Mesothelial cell of epicardium (in vitro differentiated cells): ENCODE results near the gene WHRN. TPM values are rescaled to one million over a fixed set of nuclear protein-coding genes. Genes with fewer than 3 reads are reported as not detected.

Source experiments
- DNase-seq, 2 experiments: peaks; one replicate each; pipeline ENCODE4 v3.0.0; 2021; ENCODE audit warnings: low spot score in 2 of 2; ENCODE audit not compliant: unreplicated experiment in 2 of 2
- H3K27ac Mint-ChIP-seq: 2 replicates; pipeline ENCODE4 v1.8.0; 2021; ENCODE audit warnings: mixed read lengths
- H3K27me3 Mint-ChIP-seq: 2 replicates; pipeline ENCODE4 v1.8.0; 2021; ENCODE audit warnings: low read depth, mixed read lengths
- H3K36me3 Mint-ChIP-seq: 2 replicates; pipeline ENCODE4 v1.8.0; 2021; ENCODE audit warnings: mixed read lengths
- H3K4me1 Mint-ChIP-seq: 2 replicates; pipeline ENCODE4 v1.8.0; 2021; ENCODE audit warnings: mixed read lengths
- H3K4me3 Mint-ChIP-seq: 2 replicates; pipeline ENCODE4 v1.8.0; 2021; ENCODE audit warnings: mild to moderate bottlenecking, moderate library complexity, mixed read lengths
- H3K9me3 Mint-ChIP-seq: 2 replicates; pipeline ENCODE4 v1.8.0; 2021; ENCODE audit warnings: mixed read lengths
- total RNA-seq: library from RNA; stranded (reverse); gene quantifications from 3 replicates; pipeline ENCODE4 v1.2.1, GENCODE V29; 2021
- TF ChIP-seq, protein P1 (sequence below): fragments of 200-600 bp; sonication (generic); IDR thresholded peaks from one replicate; pipeline ENCODE4 v1.5.0; 2021; ENCODE audit warnings: antibody characterized with exemption; ENCODE audit not compliant: unreplicated experiment

The WHRN gene
- total RNA-seq, 1 donor from 2014 or later, result 25.5 TPM

DNA sequence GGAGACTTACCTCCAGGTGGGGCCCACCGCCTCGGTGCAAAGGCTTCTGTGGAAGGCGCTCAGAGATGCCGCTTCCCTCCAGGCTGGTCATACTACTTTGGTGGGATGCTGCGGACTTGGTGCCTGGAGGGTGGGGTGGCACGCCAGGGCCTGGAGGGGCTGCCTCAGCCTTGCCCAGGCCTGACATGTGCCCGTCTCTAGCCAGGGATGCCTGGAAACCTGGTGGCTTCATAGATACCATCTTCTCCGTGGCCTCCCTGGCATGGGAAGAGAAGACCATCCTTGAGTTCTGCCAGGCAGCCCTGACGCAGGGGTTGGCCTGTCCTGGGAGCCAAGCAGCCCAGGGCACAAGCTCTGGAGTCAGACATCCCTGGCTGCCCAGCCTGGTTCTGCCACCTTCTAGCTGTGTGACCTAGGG is 147.4 kb downstream of the WHRN start:
- H3K27me3 Mint-ChIP-seq, result no peaks in the 10 kb centered on the region
- no peak for DNase-seq
- H3K4me3 Mint-ChIP-seq, result no peak overlapping the region
- H3K4me1 Mint-ChIP-seq, result no peaks in the 10 kb centered on the region
- TF ChIP-seq, protein P1, sequence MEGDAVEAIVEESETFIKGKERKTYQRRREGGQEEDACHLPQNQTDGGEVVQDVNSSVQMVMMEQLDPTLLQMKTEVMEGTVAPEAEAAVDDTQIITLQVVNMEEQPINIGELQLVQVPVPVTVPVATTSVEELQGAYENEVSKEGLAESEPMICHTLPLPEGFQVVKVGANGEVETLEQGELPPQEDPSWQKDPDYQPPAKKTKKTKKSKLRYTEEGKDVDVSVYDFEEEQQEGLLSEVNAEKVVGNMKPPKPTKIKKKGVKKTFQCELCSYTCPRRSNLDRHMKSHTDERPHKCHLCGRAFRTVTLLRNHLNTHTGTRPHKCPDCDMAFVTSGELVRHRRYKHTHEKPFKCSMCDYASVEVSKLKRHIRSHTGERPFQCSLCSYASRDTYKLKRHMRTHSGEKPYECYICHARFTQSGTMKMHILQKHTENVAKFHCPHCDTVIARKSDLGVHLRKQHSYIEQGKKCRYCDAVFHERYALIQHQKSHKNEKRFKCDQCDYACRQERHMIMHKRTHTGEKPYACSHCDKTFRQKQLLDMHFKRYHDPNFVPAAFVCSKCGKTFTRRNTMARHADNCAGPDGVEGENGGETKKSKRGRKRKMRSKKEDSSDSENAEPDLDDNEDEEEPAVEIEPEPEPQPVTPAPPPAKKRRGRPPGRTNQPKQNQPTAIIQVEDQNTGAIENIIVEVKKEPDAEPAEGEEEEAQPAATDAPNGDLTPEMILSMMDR, result no peak
- no peaks in the 10 kb centered on the region for H3K9me3 Mint-ChIP-seq
- no peak overlapping the region for H3K27ac Mint-ChIP-seq
- H3K36me3 Mint-ChIP-seq, result peaks cover 30% of the 10 kb centered on the region

- no peaks in the 10 kb centered on the region for H3K9me3 Mint-ChIP-seq
- H3K4me1 Mint-ChIP-seq, result no peaks in the 10 kb centered on the region
- no peak for DNase-seq
- TF ChIP-seq, protein P1, result no peak
- H3K4me3 Mint-ChIP-seq, result no peak overlapping the region
- no peaks in the 10 kb centered on the region for H3K27me3 Mint-ChIP-seq
- H3K27ac Mint-ChIP-seq, result no peak overlapping the region
- H3K36me3 Mint-ChIP-seq, result peaks cover 32% of the 10 kb centered on the region
Observed at GRCh38 chr9:114357360-114357759, 147.9 kb downstream of the WHRN start.

GRCh38 chr9:114356792-114357191 is 148.5 kb downstream of the WHRN start:
- TF ChIP-seq, protein P1, result no peak
- no peaks in the 10 kb centered on the region for H3K27me3 Mint-ChIP-seq
- peaks cover 30% of the 10 kb centered on the region for H3K36me3 Mint-ChIP-seq
- no peak overlapping the region for H3K4me3 Mint-ChIP-seq
- H3K4me1 Mint-ChIP-seq, result no peaks in the 10 kb centered on the region
- H3K27ac Mint-ChIP-seq, result no peak overlapping the region
- DNase-seq, result no peak
- H3K9me3 Mint-ChIP-seq, result no peaks in the 10 kb centered on the region

DNA sequence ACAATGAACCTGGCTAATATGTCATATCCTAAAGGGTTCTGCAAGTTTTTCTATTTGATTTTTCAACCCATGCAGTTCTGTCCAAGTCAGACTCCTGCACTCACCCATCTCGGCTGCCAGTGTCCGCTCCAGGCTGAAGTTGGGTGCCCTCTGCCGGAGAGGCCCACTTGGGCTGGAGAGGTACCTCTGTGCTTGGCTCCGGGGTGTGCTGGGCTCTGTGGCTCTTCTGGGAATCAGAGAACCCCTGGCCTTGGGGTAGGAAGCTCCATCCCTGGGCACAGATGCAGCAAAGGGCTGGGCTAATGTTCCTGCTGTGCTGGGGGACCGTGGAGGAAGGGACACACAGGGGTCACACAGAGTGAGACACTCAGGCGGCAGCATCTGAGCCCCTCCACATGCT is 149.5 kb downstream of the WHRN start:
- H3K36me3 Mint-ChIP-seq, result peaks cover 23% of the 10 kb centered on the region
- TF ChIP-seq, protein P1, result no peak
- H3K4me1 Mint-ChIP-seq, result no peaks in the 10 kb centered on the region
- H3K4me3 Mint-ChIP-seq, result no peak overlapping the region
- no peaks in the 10 kb centered on the region for H3K9me3 Mint-ChIP-seq
- H3K27ac Mint-ChIP-seq, result no peak overlapping the region
- DNase-seq, result no peak
- no peaks in the 10 kb centered on the region for H3K27me3 Mint-ChIP-seq

Other genes starting within 250 kb of the WHRN start
- gene ORM1, start 182.4 kb downstream of the WHRN start, total RNA-seq, result not detected in 3 replicates
- not detected in 3 replicates for gene ORM2, start 175.6 kb downstream of the WHRN start, total RNA-seq
- gene AKNA, start 117.5 kb downstream of the WHRN start, total RNA-seq, result 19.6 to 24.0 TPM (median 23.1 TPM) in 3 replicates
- 107 to 115 TPM (median 107 TPM) in 3 replicates for gene ATP6V1G1, start 82.3 kb upstream of the WHRN start, total RNA-seq
- 14.3 to 15.6 TPM (median 15.3 TPM) in 3 replicates for gene TMEM268, start 105.8 kb upstream of the WHRN start, total RNA-seq
- gene TEX53, start 152.3 kb upstream of the WHRN start, total RNA-seq, result not detected in 3 replicates
- not detected in 3 replicates for gene TEX48, start 176.7 kb upstream of the WHRN start, total RNA-seq